Endothelial cell of umbilical vein (primary cell): ENCODE measurements around the gene CNTN5.

Experiments used
- EZH2 ChIP-seq: IDR thresholded peaks from 2 replicates; pipeline ENCODE4 v1.6.1; 2012; ENCODE audit warnings: borderline replicate concordance, low read depth, mild to moderate bottlenecking, moderate library complexity, low read length, inconsistent platforms; ENCODE audit not compliant: severe bottlenecking
- FOS ChIP-seq: IDR thresholded peaks from 2 replicates; pipeline ENCODE4 v1.6.1; 2011; ENCODE audit warnings: mild to moderate bottlenecking, low read length, moderate library complexity, borderline replicate concordance; ENCODE audit not compliant: insufficient read depth
- GATA2 ChIP-seq: IDR thresholded peaks from 2 replicates; pipeline ENCODE4 v1.7.0; 2011; ENCODE audit warnings: low read depth, mild to moderate bottlenecking, moderate library complexity, mixed read lengths, low read length; ENCODE audit not compliant: insufficient read length, insufficient read depth
- JUN ChIP-seq: IDR thresholded peaks from 2 replicates; pipeline ENCODE4 v1.6.1; 2011; ENCODE audit warnings: borderline replicate concordance, low read depth; ENCODE audit not compliant: insufficient read length, insufficient read depth
- MYC ChIP-seq: IDR thresholded peaks from one replicate; pipeline ENCODE4 v1.6.1; 2011; ENCODE audit warnings: mild to moderate bottlenecking, low read depth, low read length
- POLR2A ChIP-seq: IDR thresholded peaks from 2 replicates; pipeline ENCODE4 v1.6.1; 2012; ENCODE audit warnings: low read depth, mild to moderate bottlenecking, control low read depth, low read length
- POLR2AphosphoS5 ChIP-seq: IDR thresholded peaks from 2 replicates; pipeline ENCODE4 v1.6.1; 2012; ENCODE audit warnings: low read depth, mild to moderate bottlenecking, control low read depth, low read length, moderate library complexity; ENCODE audit not compliant: insufficient read depth
- TF ChIP-seq, protein P1 (sequence below), 2 donors: IDR thresholded peaks; 1 replicate in 1 of 2; 2 replicates in 1 of 2; pipeline ENCODE4 v1.5.1; 2011; ENCODE audit warnings: low read length in 2 of 2, mild to moderate bottlenecking in 2 of 2, moderate library complexity in 2 of 2, control low read depth in 1 of 2, inconsistent platforms in 1 of 2, low read depth in 1 of 2; ENCODE audit not compliant: insufficient read depth in 1 of 2; ENCODE audit errors: extremely low read depth in 1 of 2
- TF ChIP-seq, protein P2 (sequence below): IDR thresholded peaks from 2 replicates; pipeline ENCODE4 v1.6.1; 2011; ENCODE audit not compliant: insufficient read depth, insufficient read length

- TF ChIP-seq EZH2 (no peak), POLR2AphosphoS5 (no peak), POLR2A (no peak), MYC (no peak), JUN (no peak), FOS (no peak), GATA2 (no peak)
- TF ChIP-seq, protein P1, sequence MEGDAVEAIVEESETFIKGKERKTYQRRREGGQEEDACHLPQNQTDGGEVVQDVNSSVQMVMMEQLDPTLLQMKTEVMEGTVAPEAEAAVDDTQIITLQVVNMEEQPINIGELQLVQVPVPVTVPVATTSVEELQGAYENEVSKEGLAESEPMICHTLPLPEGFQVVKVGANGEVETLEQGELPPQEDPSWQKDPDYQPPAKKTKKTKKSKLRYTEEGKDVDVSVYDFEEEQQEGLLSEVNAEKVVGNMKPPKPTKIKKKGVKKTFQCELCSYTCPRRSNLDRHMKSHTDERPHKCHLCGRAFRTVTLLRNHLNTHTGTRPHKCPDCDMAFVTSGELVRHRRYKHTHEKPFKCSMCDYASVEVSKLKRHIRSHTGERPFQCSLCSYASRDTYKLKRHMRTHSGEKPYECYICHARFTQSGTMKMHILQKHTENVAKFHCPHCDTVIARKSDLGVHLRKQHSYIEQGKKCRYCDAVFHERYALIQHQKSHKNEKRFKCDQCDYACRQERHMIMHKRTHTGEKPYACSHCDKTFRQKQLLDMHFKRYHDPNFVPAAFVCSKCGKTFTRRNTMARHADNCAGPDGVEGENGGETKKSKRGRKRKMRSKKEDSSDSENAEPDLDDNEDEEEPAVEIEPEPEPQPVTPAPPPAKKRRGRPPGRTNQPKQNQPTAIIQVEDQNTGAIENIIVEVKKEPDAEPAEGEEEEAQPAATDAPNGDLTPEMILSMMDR (IDR thresholded peaks at IDR 0.05; ENCODE audit: extremely low read depth in 1 of 2, insufficient read depth in 1 of 2, low read depth in 1 of 2, low read length in 2 of 2): no peak
- TF ChIP-seq, protein P2, sequence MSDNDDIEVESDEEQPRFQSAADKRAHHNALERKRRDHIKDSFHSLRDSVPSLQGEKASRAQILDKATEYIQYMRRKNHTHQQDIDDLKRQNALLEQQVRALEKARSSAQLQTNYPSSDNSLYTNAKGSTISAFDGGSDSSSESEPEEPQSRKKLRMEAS: no peak
Observed at GRCh38 chr11:99069856-99070444, 49.2 kb downstream of the CNTN5 start.
